Testis (tissue), 3 donors: ENCODE results near the gene ZC3H10. TPM values are rescaled to one million over a fixed set of nuclear protein-coding genes. Genes with fewer than 3 reads are reported as not detected.

ENCODE experiments used
- DNase-seq: peaks from one replicate; pipeline ENCODE4 v3.0.0-alpha.2; 2019
- H3K27ac ChIP-seq, 2 donors: fragments of 200-600 bp; sonication (generic); one replicate each; pipeline ENCODE4 v1.5.1; 2019
- H3K27me3 ChIP-seq: fragments of 200-600 bp; sonication (generic); one replicate; pipeline ENCODE4 v1.5.1; 2019
- H3K36me3 ChIP-seq: fragments of 200-600 bp; sonication (generic); one replicate; pipeline ENCODE4 v1.5.1; 2017; ENCODE audit warnings: low read depth; ENCODE audit errors: missing control alignments
- H3K4me1 ChIP-seq: fragments of 200-600 bp; sonication (generic); one replicate; pipeline ENCODE4 v1.5.1; 2019
- H3K4me3 ChIP-seq, 2 donors: fragments of 200-600 bp; sonication (generic); one replicate each; pipeline ENCODE4 v1.5.1; 2017 to 2019
- H3K9me3 ChIP-seq: fragments of 200-600 bp; sonication (generic); one replicate; pipeline ENCODE4 v1.5.1; 2017
- CTCF ChIP-seq, 3 experiments: fragments of 450-650 bp in 2 of 3; fragments of 200-600 bp in 1 of 3; sonication (generic) in 1 of 3; IDR thresholded peaks; one replicate each; pipeline ENCODE4 v1.5.1; 2016 to 2019; ENCODE audit warnings: antibody characterized with exemption in 3 of 3, mild to moderate bottlenecking in 2 of 3, moderate library complexity in 1 of 3
- POLR2A ChIP-seq: fragments of 450-650 bp; IDR thresholded peaks from one replicate; pipeline ENCODE4 v1.6.1; 2017; ENCODE audit warnings: antibody characterized with exemption, mild to moderate bottlenecking, moderate library complexity
- WGBS, 2 donors: methylation state at CpG; one replicate each; pipeline ENCODE4 v1.1.5; 2018; 5-methylcytosine and 5-hydroxymethylcytosine counted together
- intact Hi-C: fragments of 100-400 bp; cut with DNase I; formaldehyde crosslinking; loops from one replicate; pipeline ENCODE4 v1.15.1; 2023; ENCODE audit warnings: low total_unique reads
- polyA plus RNA-seq: library from polyadenylated mRNA; stranded (reverse); fragments of 350-450 nt; fragmentation: Illumina TruSeq; extraction: RNeasy Lipid Tissue Mini Kit (QIAGEN cat#74804); gene quantifications from one replicate; pipeline ENCODE4 v1.2.3, GENCODE V29; 2014; ENCODE audit warnings: low read depth, low replicate concordance; ENCODE audit not compliant: insufficient read depth
- total RNA-seq, 2 donors: library from RNA; depleted of rRNA; stranded (reverse); fragments of >200 nt; gene quantifications; one replicate each; pipeline ENCODE4 v1.2.3, GENCODE V29; 2016

The ZC3H10 gene
- total and polyA plus RNA-seq, 3 donors from 2014 or later = 12.4 to 20.6 (median 16.2) TPM

DNA sequence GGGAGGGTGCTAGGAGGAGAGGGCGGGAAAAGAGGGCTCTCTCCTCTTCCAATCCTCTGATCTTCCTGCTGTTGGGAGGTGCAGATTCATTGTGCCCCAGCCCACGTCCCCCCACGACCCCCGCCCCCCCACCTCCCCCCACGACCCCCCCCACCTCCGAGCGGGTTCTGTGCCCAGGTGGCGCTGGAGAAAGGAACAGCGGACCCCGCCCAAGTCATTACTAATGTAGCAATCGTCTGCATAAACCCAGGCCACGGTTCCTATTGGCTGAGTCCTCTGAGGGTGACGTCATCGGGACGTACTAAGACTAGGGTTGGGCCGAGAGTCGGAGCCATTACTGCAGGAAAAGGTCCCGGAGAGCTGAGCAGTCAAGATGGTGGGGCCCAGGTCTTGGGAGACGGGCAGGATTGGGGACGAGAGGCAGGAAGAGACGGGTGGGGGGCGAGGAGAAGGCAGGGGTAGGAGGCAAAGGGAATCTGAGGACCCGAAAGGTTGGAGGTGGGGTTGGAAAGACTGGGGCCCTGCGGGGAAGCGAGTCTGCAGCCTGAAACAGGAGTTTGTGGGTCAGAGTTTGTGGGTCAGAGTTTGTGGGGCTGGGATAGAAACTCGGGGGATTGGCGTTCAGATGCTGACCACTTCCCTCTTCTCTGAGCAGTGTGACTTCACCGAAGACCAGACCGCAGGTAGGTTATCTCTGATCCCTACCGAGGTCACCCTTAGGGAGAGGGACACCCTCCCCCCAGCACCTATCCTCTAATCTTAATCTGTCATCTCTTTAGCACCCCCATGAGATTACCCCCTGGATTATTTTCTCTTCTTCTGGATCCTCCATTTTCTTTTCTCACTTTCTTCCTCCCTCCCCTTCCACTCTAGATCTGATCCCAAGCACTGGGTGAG, 40.2 kb downstream of the ZC3H10 start, which contains the start of gene MYL6:
Gene MYL6 (plus strand): TSS at position 331 of the 897 bp plus-strand sequence. CDS start 43 bp downstream, at position 374.
- no peaks in the 10 kb centered on the region for H3K36me3 ChIP-seq
- peak; percentile 99 for TF ChIP-seq POLR2A
- no peak for TF ChIP-seq CTCF (IDR thresholded peaks at IDR 0.05)
- H3K4me1 ChIP-seq = peaks cover 37% of the 10 kb centered on the region
- 0 to 1% methylated on average over 22 to 30 of the region's 30 CpGs for WGBS, 2 donors
- intact Hi-C loops = no loop called here
- peak within 1 kb of the TSS; percentile 76 to 85 for H3K4me3 ChIP-seq
- H3K9me3 ChIP-seq = no peaks in the 10 kb centered on the region
- peak within 1 kb of the TSS; percentile 98 to 99 for H3K27ac ChIP-seq
- peak; percentile 100 for DNase-seq
- H3K27me3 ChIP-seq = no peaks in the 10 kb centered on the region

- Histone ChIP-seq H3K4me1 (peaks cover 33% of the 10 kb centered on the region), H3K4me3 (peak overlapping the region; percentile 76 to 85), H3K9me3 (no peaks in the 10 kb centered on the region), H3K36me3 (no peaks in the 10 kb centered on the region), H3K27ac (peak overlapping the region; percentile 98 to 99), H3K27me3 (no peaks in the 10 kb centered on the region)
- WGBS, 2 donors = 12 to 21% methylated on average over 6 of the region's 6 CpGs
- peak; percentile 90 for DNase-seq
- TF ChIP-seq CTCF (IDR thresholded peaks at IDR 0.05) = no peak
- peak; percentile 14 for TF ChIP-seq POLR2A
- intact Hi-C loops = no loop called here
Measured at GRCh38 chr12:56158926-56159461, 40.9 kb downstream of the ZC3H10 start.

DNA sequence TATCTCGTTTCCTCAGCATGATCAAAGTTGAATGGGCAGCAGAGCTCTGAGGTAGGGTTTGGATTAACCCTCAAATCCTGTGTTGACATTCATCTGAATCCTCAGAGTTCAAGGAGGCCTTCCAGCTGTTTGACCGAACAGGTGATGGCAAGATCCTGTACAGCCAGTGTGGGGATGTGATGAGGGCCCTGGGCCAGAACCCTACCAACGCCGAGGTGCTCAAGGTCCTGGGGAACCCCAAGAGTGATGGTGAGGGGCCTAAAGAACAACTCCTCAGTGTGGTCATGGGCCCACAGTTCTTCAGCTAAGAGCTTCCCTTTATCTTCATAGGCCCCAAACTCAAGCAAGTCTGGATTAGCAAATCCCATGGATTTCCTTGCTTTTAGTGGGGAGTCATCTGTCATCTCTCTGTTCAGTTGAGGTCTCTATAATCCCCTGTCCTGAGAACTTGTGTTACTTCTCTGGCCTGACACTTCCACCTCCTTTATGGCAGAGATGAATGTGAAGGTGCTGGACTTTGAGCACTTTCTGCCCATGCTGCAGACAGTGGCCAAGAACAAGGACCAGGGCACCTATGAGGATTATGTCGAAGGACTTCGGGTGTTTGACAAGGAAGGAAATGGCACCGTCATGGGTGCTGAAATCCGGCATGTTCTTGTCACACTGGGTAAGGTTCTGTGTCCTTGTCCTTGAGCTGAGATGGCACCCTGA, 41.6 kb downstream of the ZC3H10 start:
- intact Hi-C loops = loop anchor here (5.0 kb wide), 1 partner anchor 32 kb away; the partner anchor contains the start of gene ESYT1
- H3K4me3 ChIP-seq = peak overlapping the region; percentile 76 to 85
- peak overlapping the region; percentile 98 to 99 for H3K27ac ChIP-seq
- H3K4me1 ChIP-seq = peaks cover 33% of the 10 kb centered on the region
- H3K27me3 ChIP-seq = no peaks in the 10 kb centered on the region
- no peak for TF ChIP-seq CTCF (IDR thresholded peaks at IDR 0.05)
- no peak for TF ChIP-seq POLR2A
- 34 to 41% methylated on average over 8 of the region's 8 CpGs for WGBS, 2 donors
- no peaks in the 10 kb centered on the region for H3K9me3 ChIP-seq
- DNase-seq = no peak
- H3K36me3 ChIP-seq = no peaks in the 10 kb centered on the region

- intact Hi-C loops = loop anchor here (5.0 kb wide), 1 partner anchor 33 kb away; the partner anchor contains the start of gene ESYT1
- TF ChIP-seq POLR2A (no peak), CTCF (IDR thresholded peaks at IDR 0.05) (no peak)
- peaks cover 33% of the 10 kb centered on the region for H3K4me1 ChIP-seq
- no peaks in the 10 kb centered on the region for H3K9me3 ChIP-seq
- peak overlapping the region; percentile 76 to 85 for H3K4me3 ChIP-seq
- 40 to 49% methylated on average over 7 of the region's 7 CpGs for WGBS, 2 donors
- DNase-seq = no peak
- H3K27ac ChIP-seq = peak overlapping the region; percentile 98 to 99
- no peaks in the 10 kb centered on the region for H3K27me3 ChIP-seq
- H3K36me3 ChIP-seq = no peaks in the 10 kb centered on the region
Measured at GRCh38 chr12:56160193-56160763, 42.2 kb downstream of the ZC3H10 start.
